H1 (cell line): ENCODE data around the gene COTL1.

ENCODE experiments used
- CEBPB ChIP-seq: IDR thresholded peaks from 2 replicates; pipeline ENCODE4 v1.6.1; 2012; ENCODE audit warnings: low read depth, low read length
- CTCF ChIP-seq, 3 experiments: IDR thresholded peaks; 1 replicate in 2 of 3; 2 replicates in 1 of 3; pipeline versions ENCODE4 v1.5.1 to v1.6.1; 2011; ENCODE audit warnings: low read length in 3 of 3, mild to moderate bottlenecking in 3 of 3, inconsistent platforms in 2 of 3, low read depth in 1 of 3, moderate library complexity in 1 of 3; ENCODE audit not compliant: insufficient read depth in 1 of 3; ENCODE audit errors: control extremely low read depth in 1 of 3
- EP300 ChIP-seq, 2 experiments: IDR thresholded peaks; 1 replicate in 1 of 2; 2 replicates in 1 of 2; pipeline ENCODE4 v1.6.1; 2011 to 2012; ENCODE audit warnings: low read depth in 2 of 2, low read length in 2 of 2, mild to moderate bottlenecking in 2 of 2, borderline replicate concordance in 1 of 2, inconsistent platforms in 1 of 2, moderate library complexity in 1 of 2
- HDAC6 ChIP-seq: IDR thresholded peaks from one replicate; pipeline ENCODE4 v1.7.1; 2012; ENCODE audit warnings: low read depth, mild to moderate bottlenecking, inconsistent platforms, low read length, moderate library complexity
- RAD21 ChIP-seq, 2 experiments: IDR thresholded peaks in 1 of 2; conservative IDR thresholded peaks in 1 of 2; 2 replicates each; pipeline ENCODE4 v1.6.1; 2011; ENCODE audit warnings: low read depth in 2 of 2, low read length in 2 of 2, improper control_type of control experiment in 1 of 2, inconsistent platforms in 1 of 2, mild to moderate bottlenecking in 1 of 2, moderate library complexity in 1 of 2
- RXRA ChIP-seq: IDR thresholded peaks from 2 replicates; pipeline ENCODE4 v1.6.1; 2011; ENCODE audit warnings: low read depth, mild to moderate bottlenecking, low read length, moderate library complexity; ENCODE audit not compliant: insufficient read depth
- SP1 ChIP-seq: IDR thresholded peaks from 2 replicates; pipeline ENCODE4 v1.6.1; 2011; ENCODE audit warnings: low read depth, low read length
- ZNF274 ChIP-seq: IDR thresholded peaks from 2 replicates; pipeline ENCODE4 v1.7.0; 2012; ENCODE audit warnings: low read length, borderline replicate concordance; ENCODE audit errors: extremely low read depth

- TF ChIP-seq CTCF (IDR thresholded peaks at IDR 0.05; ENCODE audit: control extremely low read depth in 1 of 3, insufficient read depth in 1 of 3, low read depth in 1 of 3, low read length in 3 of 3): no peak
- no peak for TF ChIP-seq HDAC6
- no peak for TF ChIP-seq RXRA
- TF ChIP-seq ZNF274: no peak
- TF ChIP-seq SP1: no peak
- TF ChIP-seq CEBPB: no peak
- TF ChIP-seq EP300 (IDR thresholded peaks at IDR 0.05; ENCODE audit: borderline replicate concordance in 1 of 2, low read depth in 2 of 2, low read length in 2 of 2): no peak
- TF ChIP-seq RAD21 (IDR thresholded peaks at IDR 0.05 in 1 of 2, conservative IDR thresholded peaks at IDR 0.05 in 1 of 2; ENCODE audit: low read depth in 2 of 2, low read length in 2 of 2): no peak
These were observed 86.2 kb downstream of the COTL1 start for GRCh38 chr16:84531671-84532111.
